H1 (cell line): Measurements from ENCODE around the gene ADAMTS3. TPM values are rescaled to one million over a fixed set of nuclear protein-coding genes. Genes with fewer than 3 reads are reported as not detected.

Source experiments
- CHD1 ChIP-seq: IDR thresholded peaks from 2 replicates; pipeline ENCODE4 v1.6.1; 2012; ENCODE audit warnings: low read depth, low read length, improper control_type of control experiment
- JUN ChIP-seq: IDR thresholded peaks from 2 replicates; pipeline ENCODE4 v1.6.1; 2011; ENCODE audit warnings: low read depth, mild to moderate bottlenecking, improper control_type of control experiment, low read length
- JUND ChIP-seq: IDR thresholded peaks from 2 replicates; pipeline ENCODE4 v1.6.1; 2011; ENCODE audit warnings: mild to moderate bottlenecking, improper control_type of control experiment, low read length
- KDM4A ChIP-seq: IDR thresholded peaks from one replicate; pipeline ENCODE4 v1.7.1; 2012; ENCODE audit warnings: low read depth, mild to moderate bottlenecking, moderate library complexity, low read length, inconsistent platforms; ENCODE audit not compliant: severe bottlenecking
- polyA plus RNA-seq, 7 experiments: library from polyadenylated mRNA; depleted of rRNA in 3 of 7; stranded (reverse) in 5 of 7; unstranded in 2 of 7; fragments of >200 nt in 5 of 7; fragments of 200-250 nt in 2 of 7; gene quantifications; 1 replicate in 5 of 7; 2 replicates in 1 of 7; 4 replicates in 1 of 7; pipeline versions ENCODE4 v1.2.1 to v1.2.3, GENCODE V29; 2011 to 2013; ENCODE audit warnings: missing spikeins in 2 of 7, mixed read lengths in 2 of 7
- total RNA-seq: library from RNA; stranded (reverse); fragmentation: NEBNext Ultra II Directional; extraction: Animal tissue kit (Norgen Biotek cat#: 25700); gene quantifications from 2 replicates; pipeline ENCODE4 v1.2.1, GENCODE V29; 2021
- TF ChIP-seq, protein P1 (sequence below), 3 experiments: IDR thresholded peaks; 1 replicate in 2 of 3; 2 replicates in 1 of 3; pipeline versions ENCODE4 v1.5.1 to v1.6.1; 2011; ENCODE audit warnings: low read length in 3 of 3, mild to moderate bottlenecking in 3 of 3, inconsistent platforms in 2 of 3, low read depth in 1 of 3, moderate library complexity in 1 of 3; ENCODE audit not compliant: insufficient read depth in 1 of 3; ENCODE audit errors: control extremely low read depth in 1 of 3

ADAMTS3 gene
- total and polyA plus RNA-seq, 2 of the 8 experiments (the other 6 are each of a cell fraction or from before 2014, with no cell fraction given), result 1.3 to 3.4 TPM

DNA sequence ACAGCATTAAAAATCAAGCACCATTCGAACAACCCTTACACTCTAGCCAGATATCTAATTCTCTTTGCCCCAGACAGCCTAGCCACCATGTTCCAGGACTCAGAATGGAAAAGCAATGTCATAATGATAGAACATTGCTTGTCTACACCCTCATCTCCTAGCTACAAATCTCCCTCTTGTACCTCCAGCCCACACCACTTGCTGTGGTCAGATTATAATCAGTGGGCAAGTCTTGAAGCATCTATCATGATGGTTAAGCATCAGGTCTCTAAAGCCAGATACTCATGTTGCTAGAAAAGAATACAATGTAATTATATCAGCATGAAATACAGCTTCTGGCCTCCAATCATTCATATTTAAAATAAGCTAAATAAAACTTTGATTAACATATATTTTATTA is 268.9 kb downstream of the ADAMTS3 start (continued):
- TF ChIP-seq KDM4A (no peak), CHD1 (no peak), JUND (no peak), JUN (no peak)
- TF ChIP-seq, protein P1, sequence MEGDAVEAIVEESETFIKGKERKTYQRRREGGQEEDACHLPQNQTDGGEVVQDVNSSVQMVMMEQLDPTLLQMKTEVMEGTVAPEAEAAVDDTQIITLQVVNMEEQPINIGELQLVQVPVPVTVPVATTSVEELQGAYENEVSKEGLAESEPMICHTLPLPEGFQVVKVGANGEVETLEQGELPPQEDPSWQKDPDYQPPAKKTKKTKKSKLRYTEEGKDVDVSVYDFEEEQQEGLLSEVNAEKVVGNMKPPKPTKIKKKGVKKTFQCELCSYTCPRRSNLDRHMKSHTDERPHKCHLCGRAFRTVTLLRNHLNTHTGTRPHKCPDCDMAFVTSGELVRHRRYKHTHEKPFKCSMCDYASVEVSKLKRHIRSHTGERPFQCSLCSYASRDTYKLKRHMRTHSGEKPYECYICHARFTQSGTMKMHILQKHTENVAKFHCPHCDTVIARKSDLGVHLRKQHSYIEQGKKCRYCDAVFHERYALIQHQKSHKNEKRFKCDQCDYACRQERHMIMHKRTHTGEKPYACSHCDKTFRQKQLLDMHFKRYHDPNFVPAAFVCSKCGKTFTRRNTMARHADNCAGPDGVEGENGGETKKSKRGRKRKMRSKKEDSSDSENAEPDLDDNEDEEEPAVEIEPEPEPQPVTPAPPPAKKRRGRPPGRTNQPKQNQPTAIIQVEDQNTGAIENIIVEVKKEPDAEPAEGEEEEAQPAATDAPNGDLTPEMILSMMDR (IDR thresholded peaks at IDR 0.05; ENCODE audit: control extremely low read depth in 1 of 3, insufficient read depth in 1 of 3, low read depth in 1 of 3, low read length in 3 of 3), result no peak
